Activated CD4-positive, alpha-beta T cell treated with anti-CD3 and anti-CD28 coated beads, Interleukin-2, amount 10 ng/mL, durations not matched to agents 24 days and 14 days (primary cell): Measurements from ENCODE around the gene RUSF1. TPM values are rescaled to one million over a fixed set of nuclear protein-coding genes. Genes with fewer than 3 reads are reported as not detected.
A peak's percentile ranks its signal among the peaks of the same experiment; 100 is the strongest.
"Not testable (repeated sequence)": the region's sequence is repeated elsewhere in the genome, so short reads cannot be mapped to it uniquely, and the experiment has no call there.

ENCODE experiments used
- DNase-seq: peaks from one replicate; pipeline ENCODE4 v3.0.0; 2022
- H3K27ac Mint-ChIP-seq: one replicate; pipeline ENCODE4 v1.8.0; 2022; ENCODE audit warnings: mild to moderate bottlenecking, mixed read lengths
- H3K27me3 Mint-ChIP-seq: one replicate; pipeline ENCODE4 v1.8.0; 2022; ENCODE audit warnings: mixed read lengths
- H3K36me3 Mint-ChIP-seq: one replicate; pipeline ENCODE4 v1.8.0; 2022; ENCODE audit warnings: low read depth, mild to moderate bottlenecking, mixed read lengths
- H3K4me1 Mint-ChIP-seq: one replicate; pipeline ENCODE4 v1.8.0; 2021; ENCODE audit warnings: mixed read lengths
- H3K4me3 Mint-ChIP-seq: one replicate; pipeline ENCODE4 v1.8.0; 2022; ENCODE audit warnings: mild to moderate bottlenecking, moderate library complexity, mixed read lengths
- H3K9me3 Mint-ChIP-seq: one replicate; pipeline ENCODE4 v1.8.0; 2021; ENCODE audit warnings: mixed read lengths
- intact Hi-C: fragments of 100-400 bp; cut with micrococcal nuclease; formaldehyde crosslinking; loops from one replicate; pipeline ENCODE4 v1.15.1; 2023
- total RNA-seq: library from RNA; stranded (reverse); gene quantifications from 2 replicates; pipeline ENCODE4 v1.2.3, GENCODE V29; 2022

RUSF1 gene
- total RNA-seq, 1 donor from 2014 or later = 41.1 TPM

DNA sequence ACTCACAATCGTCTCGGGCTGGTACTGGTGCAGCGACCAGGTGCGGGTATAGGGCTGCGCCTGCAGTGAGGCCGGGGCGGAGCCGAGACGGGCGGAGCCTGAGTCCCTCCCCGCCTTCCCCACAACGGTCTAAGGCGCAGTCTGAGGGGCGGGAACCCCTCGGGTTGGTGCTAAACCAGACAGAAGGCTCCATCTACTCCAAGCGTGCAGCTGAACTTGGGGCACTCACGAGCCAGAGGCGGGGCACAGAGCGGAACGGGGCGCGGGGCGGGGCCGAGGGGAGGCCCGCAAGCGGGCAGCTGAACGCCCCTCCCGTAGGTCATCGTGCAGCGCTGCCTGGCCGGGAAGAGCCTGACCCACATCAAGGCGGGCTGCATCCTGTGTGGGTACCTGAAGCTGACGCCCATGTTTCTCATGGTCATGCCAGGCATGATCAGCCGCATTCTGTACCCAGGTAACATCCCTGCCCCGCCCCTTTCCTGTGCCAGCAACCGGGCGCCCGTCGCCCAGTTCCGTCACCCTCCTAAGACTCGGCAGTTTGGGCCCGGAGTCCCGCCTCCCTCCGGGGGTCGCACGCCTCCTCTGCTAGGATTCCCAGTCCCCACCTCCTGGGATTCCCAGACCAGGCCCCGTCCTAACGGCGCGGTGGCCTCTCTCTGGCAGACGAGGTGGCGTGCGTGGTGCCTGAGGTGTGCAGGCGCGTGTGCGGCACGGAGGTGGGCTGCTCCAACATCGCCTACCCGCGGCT, 20.3 kb downstream of the RUSF1 start:
- H3K27me3 Mint-ChIP-seq = peaks cover 18% of the 10 kb centered on the region
- H3K36me3 Mint-ChIP-seq = peaks cover 5% of the 10 kb centered on the region
- H3K4me3 Mint-ChIP-seq = peak overlapping the region; percentile 90
- intact Hi-C loops = loop anchor here (1.0 kb wide), 1 partner anchor 11 kb away; no protein-coding TSS in a partner anchor
- H3K4me1 Mint-ChIP-seq = peaks cover 5% of the 10 kb centered on the region
- peak; percentile 91 for DNase-seq
- H3K9me3 Mint-ChIP-seq = no peaks in the 10 kb centered on the region
- H3K27ac Mint-ChIP-seq = no peak overlapping the region

DNA sequence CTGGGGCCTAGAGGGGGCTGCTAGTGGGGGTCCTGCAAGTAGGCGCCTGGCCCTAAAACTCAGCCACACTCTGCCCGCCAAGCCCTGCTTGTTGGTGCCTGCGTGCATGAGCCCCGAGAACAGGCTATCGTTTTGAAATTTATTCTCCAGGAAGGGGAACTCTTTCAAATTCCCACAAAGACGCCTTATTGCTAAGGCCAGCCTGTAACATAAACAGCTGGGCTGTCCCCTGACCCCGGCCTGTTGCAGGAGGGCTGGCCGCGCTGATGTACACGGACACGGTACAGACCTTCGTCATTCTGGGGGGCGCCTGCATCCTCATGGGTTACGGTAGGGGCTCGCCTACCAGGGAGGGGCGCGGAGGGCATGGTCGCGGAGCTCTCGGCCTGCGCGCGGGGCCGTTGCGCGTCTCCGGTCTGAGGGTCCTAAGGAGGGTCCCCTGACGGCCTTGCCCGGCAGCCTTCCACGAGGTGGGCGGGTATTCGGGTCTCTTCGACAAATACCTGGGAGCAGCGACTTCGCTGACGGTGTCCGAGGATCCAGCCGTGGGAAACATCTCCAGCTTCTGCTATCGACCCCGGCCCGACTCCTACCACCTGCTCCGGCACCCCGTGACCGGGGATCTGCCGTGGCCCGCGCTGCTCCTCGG, 21.0 kb downstream of the RUSF1 start:
- peaks cover 2% of the 10 kb centered on the region for H3K36me3 Mint-ChIP-seq
- peaks cover 25% of the 10 kb centered on the region for H3K27me3 Mint-ChIP-seq
- intact Hi-C loops = loop anchor here (1.0 kb wide), 1 partner anchor 10 kb away; no protein-coding TSS in a partner anchor
- DNase-seq = no peak
- no peaks in the 10 kb centered on the region for H3K9me3 Mint-ChIP-seq
- H3K4me3 Mint-ChIP-seq = peak overlapping the region; percentile 90
- peaks cover 5% of the 10 kb centered on the region for H3K4me1 Mint-ChIP-seq
- H3K27ac Mint-ChIP-seq = no peak overlapping the region

DNA sequence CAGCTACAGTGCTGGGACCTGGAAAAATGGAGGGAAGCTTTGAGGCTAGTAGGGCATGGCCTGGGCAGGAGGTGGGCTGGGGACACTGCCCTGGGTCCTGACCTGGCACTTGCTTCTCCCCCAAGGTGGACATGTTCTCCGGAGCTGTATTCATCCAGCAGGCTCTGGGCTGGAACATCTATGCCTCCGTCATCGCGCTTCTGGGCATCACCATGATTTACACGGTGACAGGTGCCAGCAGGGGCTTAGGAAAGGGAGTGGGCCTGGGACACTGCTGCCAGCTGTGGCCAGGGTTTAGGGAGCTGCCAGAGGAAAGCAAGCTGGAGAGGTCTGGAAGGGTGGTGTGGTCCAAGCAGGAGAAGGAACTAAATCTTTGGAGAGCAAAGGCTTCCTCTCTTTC, 22.1 kb downstream of the RUSF1 start:
- H3K4me3 Mint-ChIP-seq = no peak overlapping the region
- no peaks in the 10 kb centered on the region for H3K9me3 Mint-ChIP-seq
- H3K27ac Mint-ChIP-seq = no peak overlapping the region
- no peak for DNase-seq
- H3K27me3 Mint-ChIP-seq = peaks cover 29% of the 10 kb centered on the region
- H3K36me3 Mint-ChIP-seq = peaks cover 2% of the 10 kb centered on the region
- H3K4me1 Mint-ChIP-seq = peaks cover 5% of the 10 kb centered on the region
- intact Hi-C loops = no loop called here

- H3K36me3 Mint-ChIP-seq = peaks cover under 1% of the 10 kb centered on the region
- DNase-seq = no peak
- peaks cover 33% of the 10 kb centered on the region for H3K27me3 Mint-ChIP-seq
- H3K9me3 Mint-ChIP-seq = no peaks in the 10 kb centered on the region
- no peak overlapping the region for H3K27ac Mint-ChIP-seq
- no peak overlapping the region for H3K4me3 Mint-ChIP-seq
- intact Hi-C loops = no loop called here
- H3K4me1 Mint-ChIP-seq = peaks cover 2% of the 10 kb centered on the region
These were observed 22.6 kb downstream of the RUSF1 start for GRCh38 chr16:31485571-31485970.

GRCh38 chr16:31484491-31485171, 23.6 kb downstream of the RUSF1 start:
- no peak for DNase-seq
- Mint-ChIP-seq H3K9me3 (no peaks in the 10 kb centered on the region), H3K4me1 (peaks cover 2% of the 10 kb centered on the region), H3K36me3 (no peaks in the 10 kb centered on the region), H3K27ac (no peak overlapping the region), H3K4me3 (no peak overlapping the region), H3K27me3 (peaks cover 37% of the 10 kb centered on the region)
- intact Hi-C loops = no loop called here

- H3K4me3 Mint-ChIP-seq, H3K27ac Mint-ChIP-seq, DNase-seq, intact Hi-C loops, H3K36me3 Mint-ChIP-seq, H3K9me3 Mint-ChIP-seq, H3K4me1 Mint-ChIP-seq: not testable (repeated sequence)
- peaks cover 39% of the 10 kb centered on the region for H3K27me3 Mint-ChIP-seq
These were observed 24.1 kb downstream of the RUSF1 start for GRCh38 chr16:31484048-31484447.

GRCh38 chr16:31483081-31483480, 25.1 kb downstream of the RUSF1 start, which contains the start of gene SLC5A2:
Gene SLC5A2, plus strand, starts transcription at chr16:31483123. Its CDS starts 14 bp downstream, at chr16:31483137.
- H3K36me3 Mint-ChIP-seq = no peaks in the 10 kb centered on the region
- H3K4me1 Mint-ChIP-seq = peaks cover 2% of the 10 kb centered on the region
- no peak within 1 kb of the TSS for H3K27ac Mint-ChIP-seq
- intact Hi-C loops = no loop called here
- peaks cover 39% of the 10 kb centered on the region for H3K27me3 Mint-ChIP-seq
- DNase-seq = no peak
- H3K9me3 Mint-ChIP-seq = no peaks in the 10 kb centered on the region
- no peak within 1 kb of the TSS for H3K4me3 Mint-ChIP-seq

DNA sequence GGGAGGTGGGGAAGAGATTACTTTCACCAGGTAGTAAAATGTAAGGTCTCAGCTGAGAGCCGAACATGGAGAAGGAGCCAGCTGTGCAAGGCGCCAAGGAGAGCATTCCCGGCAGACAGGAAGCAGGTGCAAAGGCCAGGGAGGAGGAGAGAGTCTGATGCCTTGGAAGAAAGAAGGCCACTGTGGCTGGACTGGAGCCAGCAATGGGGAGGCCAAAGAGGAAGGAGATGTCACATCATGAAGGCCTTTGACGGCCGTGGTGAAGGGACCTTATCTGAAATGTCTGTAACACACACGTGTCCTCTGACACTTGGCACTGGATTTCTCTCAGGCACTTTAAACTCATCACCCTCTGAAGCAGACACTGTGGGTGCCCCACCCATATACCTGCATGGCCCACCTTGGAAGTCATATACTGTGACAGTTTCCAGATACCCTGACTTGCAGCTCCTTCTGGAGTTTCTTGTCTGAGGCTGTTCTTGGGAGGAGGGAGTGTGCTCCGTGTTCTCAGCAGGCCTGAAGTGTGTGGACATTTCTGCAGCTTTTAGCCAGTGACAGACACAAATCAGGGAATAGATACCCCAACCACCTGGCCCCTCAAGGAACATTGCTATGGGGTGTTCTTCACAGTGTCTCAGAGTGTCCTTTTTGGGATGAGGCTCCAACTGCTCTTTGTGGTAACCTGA, 27.2 kb downstream of the RUSF1 start:
- intact Hi-C loops = no loop called here
- Mint-ChIP-seq H3K9me3 (no peaks in the 10 kb centered on the region), H3K27me3 (peaks cover 39% of the 10 kb centered on the region), H3K4me3 (no peak overlapping the region), H3K36me3 (no peaks in the 10 kb centered on the region), H3K27ac (no peak overlapping the region), H3K4me1 (peaks cover 11% of the 10 kb centered on the region)
- no peak for DNase-seq

DNA sequence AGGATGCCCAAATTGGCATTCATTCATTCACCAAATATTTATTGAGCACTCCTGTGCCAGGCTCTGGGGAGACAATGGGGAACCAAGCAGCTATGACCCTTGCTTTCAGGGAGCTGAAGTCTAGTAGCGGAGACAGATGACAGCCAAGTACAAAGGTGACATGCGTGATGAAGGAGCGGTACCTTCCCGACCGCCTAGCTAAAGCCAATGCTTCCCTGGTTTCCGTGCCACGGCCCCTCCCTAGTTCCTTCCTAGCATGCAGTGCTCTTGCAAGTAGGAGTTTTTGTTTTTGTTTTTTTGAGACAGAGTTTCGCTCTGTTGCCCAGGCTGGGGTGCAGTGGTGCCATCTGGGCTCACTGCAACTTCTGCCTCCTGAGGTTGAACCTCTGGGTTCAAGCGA, 28.4 kb downstream of the RUSF1 start:
- H3K36me3 Mint-ChIP-seq = no peaks in the 10 kb centered on the region
- peaks cover 34% of the 10 kb centered on the region for H3K27me3 Mint-ChIP-seq
- no peak overlapping the region for H3K4me3 Mint-ChIP-seq
- intact Hi-C loops = loop anchor here (5.0 kb wide), 1 partner anchor 388 kb away; no protein-coding TSS in a partner anchor
- DNase-seq = no peak
- H3K27ac Mint-ChIP-seq = no peak overlapping the region
- H3K9me3 Mint-ChIP-seq = no peaks in the 10 kb centered on the region
- peaks cover 11% of the 10 kb centered on the region for H3K4me1 Mint-ChIP-seq

- no peak for DNase-seq
- H3K27ac Mint-ChIP-seq = no peak overlapping the region
- no peak overlapping the region for H3K4me3 Mint-ChIP-seq
- peaks cover 39% of the 10 kb centered on the region for H3K27me3 Mint-ChIP-seq
- H3K9me3 Mint-ChIP-seq = no peaks in the 10 kb centered on the region
- intact Hi-C loops = loop anchor here (5.0 kb wide), 1 partner anchor 388 kb away; no protein-coding TSS in a partner anchor
- peaks cover 11% of the 10 kb centered on the region for H3K4me1 Mint-ChIP-seq
- no peaks in the 10 kb centered on the region for H3K36me3 Mint-ChIP-seq
These were observed 29.2 kb downstream of the RUSF1 start for GRCh38 chr16:31478956-31479355.

GRCh38 chr16:31477220-31478216, 30.7 kb downstream of the RUSF1 start:
- peak overlapping the region; percentile 27 for H3K27ac Mint-ChIP-seq
- no peaks in the 10 kb centered on the region for H3K36me3 Mint-ChIP-seq
- H3K9me3 Mint-ChIP-seq = no peaks in the 10 kb centered on the region
- DNase-seq = peak; percentile 82
- H3K27me3 Mint-ChIP-seq = peaks cover 45% of the 10 kb centered on the region
- peaks cover 15% of the 10 kb centered on the region for H3K4me1 Mint-ChIP-seq
- H3K4me3 Mint-ChIP-seq = peak overlapping the region; percentile 90
- intact Hi-C loops = loop anchor here (1.0 to 5.0 kb wide), 3 partner anchors 10 to 390 kb away; partner anchors contain the start of gene ARMC5

DNA sequence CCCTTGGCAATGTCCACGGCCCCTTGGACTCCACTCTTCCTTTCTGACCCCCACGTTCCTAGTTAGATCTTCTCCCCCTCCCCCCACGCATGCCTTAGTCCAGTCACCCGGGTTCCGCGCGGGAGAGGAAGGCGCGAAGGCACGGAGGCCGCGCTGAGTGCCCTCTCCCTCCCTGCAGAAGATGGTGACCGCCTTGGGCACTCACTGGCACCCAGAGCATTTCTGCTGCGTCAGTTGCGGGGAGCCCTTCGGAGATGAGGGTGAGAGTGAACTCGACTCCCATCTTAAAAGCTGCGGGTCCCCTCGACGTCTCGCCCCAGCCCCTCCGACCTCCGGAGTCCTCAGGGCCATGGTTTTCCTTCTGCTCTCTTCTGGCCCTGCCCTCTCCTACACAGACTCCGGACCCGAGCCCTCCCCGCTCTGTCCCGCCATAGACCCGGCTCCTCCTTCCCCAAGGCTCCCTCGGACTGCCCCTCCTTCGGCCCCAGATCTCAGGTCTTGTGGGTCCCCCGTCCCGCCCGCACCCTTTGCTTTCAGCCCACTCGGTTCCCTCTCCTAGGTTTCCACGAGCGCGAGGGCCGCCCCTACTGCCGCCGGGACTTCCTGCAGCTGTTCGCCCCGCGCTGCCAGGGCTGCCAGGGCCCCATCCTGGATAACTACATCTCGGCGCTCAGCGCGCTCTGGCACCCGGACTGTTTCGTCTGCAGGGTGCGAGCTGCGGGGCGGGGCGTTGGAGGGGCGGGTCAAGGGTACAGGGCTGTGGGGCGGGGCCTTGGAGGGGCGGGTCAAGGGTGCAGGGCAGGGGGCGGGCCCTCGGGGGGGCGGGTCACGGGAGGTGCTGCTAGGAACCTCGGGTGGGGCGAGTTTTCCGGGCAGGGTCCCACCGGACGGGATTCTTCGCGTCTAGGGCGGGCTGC, 31.6 kb downstream of the RUSF1 start:
- Mint-ChIP-seq H3K4me1 (peaks cover 17% of the 10 kb centered on the region), H3K27me3 (peaks cover 43% of the 10 kb centered on the region), H3K4me3 (peak overlapping the region; percentile 90), H3K9me3 (no peaks in the 10 kb centered on the region), H3K27ac (peak overlapping the region; percentile 66), H3K36me3 (no peaks in the 10 kb centered on the region)
- DNase-seq = peak; percentile 93
- intact Hi-C loops = loop anchor here (1.0 to 5.0 kb wide), 3 partner anchors 11 to 391 kb away; partner anchors contain the start of gene ARMC5
